Measurements from ENCODE around the gene RNF220. TPM values are rescaled to one million over a fixed set of nuclear protein-coding genes. Genes with fewer than 3 reads are reported as not detected.

The RNF220 gene
- total and polyA plus RNA-seq, 9 of the 15 experiments (the other 6 are each of a cell fraction or from before 2014, with no cell fraction given): 5.1 to 117 (median 66.9) TPM

- TF ChIP-seq HNRNPH1 (optimal IDR thresholded peaks at IDR 0.05; ENCODE audit: low read depth, low read length) (no peak), SIRT6 (IDR thresholded peaks at IDR 0.05; ENCODE audit: low read depth, low read length) (peak; percentile 6), YY1 (IDR thresholded peaks at IDR 0.05; ENCODE audit: borderline replicate concordance in 1 of 3, control insufficient read depth in 1 of 3, extremely low read depth in 1 of 3, insufficient read depth in 3 of 3, insufficient read length in 1 of 3, insufficient replicate concordance in 2 of 3, low read depth in 1 of 3, low read length in 2 of 3) (peak; percentile 94 to 99 (median 97)), NR4A1 (CRISPR knock-in tag; IDR thresholded peaks at IDR 0.05) (no peak), NR4A1 (tag; IDR thresholded peaks at IDR 0.05) (peak; percentile 85), SUPT5H (IDR thresholded peaks at IDR 0.05) (peak; percentile 90), POLR2AphosphoS2 (IDR thresholded peaks at IDR 0.05; ENCODE audit: low read length) (no peak), ZKSCAN3 (CRISPR knock-in tag; IDR thresholded peaks at IDR 0.05) (no peak), HNRNPL (IDR thresholded peaks at IDR 0.05; ENCODE audit: low read depth, low read length) (no peak; the same call in 1 of the 2 replicates), CTCFL (IDR thresholded peaks at IDR 0.05; ENCODE audit: borderline replicate concordance, insufficient read depth, low read depth, low read length, poor library complexity, severe bottlenecking) (no peak), CHD7 (IDR thresholded peaks at IDR 0.05; ENCODE audit: low read depth, low read length) (no peak)
These were observed 226.8 kb downstream of the RNF220 start (continued) for GRCh38 chr1:44631647-44632539.

All from K562 (cell line).